Left ventricle myocardium inferior (tissue), 1 donor: Measurements from ENCODE around the gene DHX15. TPM values are rescaled to one million over a fixed set of nuclear protein-coding genes. Genes with fewer than 3 reads are reported as not detected.

Experiments
- DNase-seq: peaks from one replicate; pipeline ENCODE4 v3.0.0-alpha.2; 2020
- H3K27ac ChIP-seq: fragments of 200-600 bp; replicated peaks from 2 replicates; pipeline ENCODE4 v1.8.0; 2021
- H3K27me3 ChIP-seq: fragments of 200-600 bp; 2 replicates; pipeline ENCODE4 v1.8.0; 2021; ENCODE audit warnings: low read depth
- H3K36me3 ChIP-seq: fragments of 200-600 bp; 2 replicates; pipeline ENCODE4 v1.8.0; 2021
- H3K4me1 ChIP-seq: fragments of 200-600 bp; 2 replicates; pipeline ENCODE4 v1.8.0; 2021
- H3K4me3 ChIP-seq: fragments of 200-600 bp; 2 replicates; pipeline ENCODE4 v1.8.0; 2021; ENCODE audit warnings: mild to moderate bottlenecking, moderate library complexity
- H3K9me3 ChIP-seq: fragments of 200-600 bp; replicated peaks from 2 replicates; pipeline ENCODE4 v1.8.0; 2021
- intact Hi-C: fragments of 100-400 bp; cut with micrococcal nuclease; formaldehyde crosslinking; loops from one replicate; pipeline ENCODE4 v1.11.0; 2022
- total RNA-seq: library from RNA; stranded (reverse); fragmentation: NEBNext Ultra II Directional; extraction: Animal tissue kit (Norgen Biotek cat#: 25700); gene quantifications from one replicate; pipeline ENCODE4 v1.2.1, GENCODE V29; 2021
- TF ChIP-seq, protein P1 (sequence below): fragments of 200-600 bp; IDR thresholded peaks from 2 replicates; pipeline ENCODE4 v1.8.0; 2021; ENCODE audit warnings: antibody characterized with exemption, mild to moderate bottlenecking, borderline replicate concordance
- donor health status: DM: no; HTN: yes; CAD: no; lungs with severe emphysema.

DHX15 gene
- total RNA-seq, 1 donor from 2014 or later: 50.7 TPM

DNA sequence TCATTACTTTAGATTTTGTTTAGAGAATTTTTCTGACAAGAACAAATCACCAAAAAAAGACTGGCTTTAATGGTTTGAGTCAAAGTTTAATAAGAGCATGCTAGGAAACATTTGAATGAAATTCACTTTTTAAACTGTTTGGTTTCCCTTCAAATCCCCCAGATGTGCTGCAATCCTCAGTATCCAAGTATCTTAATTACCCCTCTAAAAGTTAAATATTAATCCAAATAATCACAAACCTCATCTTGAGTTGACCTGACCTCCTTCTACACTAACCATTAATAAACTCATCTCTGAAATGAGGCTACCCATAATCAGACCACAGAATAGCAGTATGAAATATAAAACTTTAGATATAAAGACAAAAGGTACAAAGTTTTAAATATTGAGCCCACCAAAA, 10.1 kb downstream of the DHX15 start:
- H3K27ac ChIP-seq: no peak overlapping the region
- TF ChIP-seq, protein P1, sequence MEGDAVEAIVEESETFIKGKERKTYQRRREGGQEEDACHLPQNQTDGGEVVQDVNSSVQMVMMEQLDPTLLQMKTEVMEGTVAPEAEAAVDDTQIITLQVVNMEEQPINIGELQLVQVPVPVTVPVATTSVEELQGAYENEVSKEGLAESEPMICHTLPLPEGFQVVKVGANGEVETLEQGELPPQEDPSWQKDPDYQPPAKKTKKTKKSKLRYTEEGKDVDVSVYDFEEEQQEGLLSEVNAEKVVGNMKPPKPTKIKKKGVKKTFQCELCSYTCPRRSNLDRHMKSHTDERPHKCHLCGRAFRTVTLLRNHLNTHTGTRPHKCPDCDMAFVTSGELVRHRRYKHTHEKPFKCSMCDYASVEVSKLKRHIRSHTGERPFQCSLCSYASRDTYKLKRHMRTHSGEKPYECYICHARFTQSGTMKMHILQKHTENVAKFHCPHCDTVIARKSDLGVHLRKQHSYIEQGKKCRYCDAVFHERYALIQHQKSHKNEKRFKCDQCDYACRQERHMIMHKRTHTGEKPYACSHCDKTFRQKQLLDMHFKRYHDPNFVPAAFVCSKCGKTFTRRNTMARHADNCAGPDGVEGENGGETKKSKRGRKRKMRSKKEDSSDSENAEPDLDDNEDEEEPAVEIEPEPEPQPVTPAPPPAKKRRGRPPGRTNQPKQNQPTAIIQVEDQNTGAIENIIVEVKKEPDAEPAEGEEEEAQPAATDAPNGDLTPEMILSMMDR: no peak
- H3K27me3 ChIP-seq: no peaks in the 10 kb centered on the region
- peaks cover 77% of the 10 kb centered on the region for H3K4me1 ChIP-seq
- H3K9me3 ChIP-seq: no peaks in the 10 kb centered on the region
- H3K36me3 ChIP-seq: peaks cover 39% of the 10 kb centered on the region
- intact Hi-C loops: no loop called here
- no peak for DNase-seq
- no peak overlapping the region for H3K4me3 ChIP-seq

DNA sequence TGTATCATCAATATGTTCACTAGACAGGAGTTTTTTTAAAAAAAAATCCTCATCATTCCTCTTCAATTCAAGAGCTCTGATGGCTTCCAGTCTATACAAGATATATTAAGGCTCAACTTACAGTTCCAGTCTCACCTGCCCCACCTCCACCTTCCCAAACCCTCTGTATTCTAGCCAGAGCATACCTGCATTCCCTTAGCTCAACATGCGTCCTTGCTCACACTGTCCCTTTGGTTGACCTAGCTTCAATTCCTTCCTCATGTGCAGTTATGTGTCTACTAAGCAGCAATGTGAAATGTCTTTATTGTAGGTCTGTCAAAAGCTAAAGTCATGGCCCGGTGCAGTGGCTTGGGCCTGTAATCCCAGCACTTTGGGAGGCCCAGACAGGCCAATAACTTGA, 10.8 kb downstream of the DHX15 start:
- intact Hi-C loops: no loop called here
- Histone ChIP-seq H3K4me1 (peaks cover 77% of the 10 kb centered on the region), H3K4me3 (no peak overlapping the region), H3K27ac (no peak overlapping the region), H3K36me3 (peaks cover 39% of the 10 kb centered on the region), H3K9me3 (no peaks in the 10 kb centered on the region), H3K27me3 (no peaks in the 10 kb centered on the region)
- TF ChIP-seq, protein P1: no peak
- no peak for DNase-seq

DNA sequence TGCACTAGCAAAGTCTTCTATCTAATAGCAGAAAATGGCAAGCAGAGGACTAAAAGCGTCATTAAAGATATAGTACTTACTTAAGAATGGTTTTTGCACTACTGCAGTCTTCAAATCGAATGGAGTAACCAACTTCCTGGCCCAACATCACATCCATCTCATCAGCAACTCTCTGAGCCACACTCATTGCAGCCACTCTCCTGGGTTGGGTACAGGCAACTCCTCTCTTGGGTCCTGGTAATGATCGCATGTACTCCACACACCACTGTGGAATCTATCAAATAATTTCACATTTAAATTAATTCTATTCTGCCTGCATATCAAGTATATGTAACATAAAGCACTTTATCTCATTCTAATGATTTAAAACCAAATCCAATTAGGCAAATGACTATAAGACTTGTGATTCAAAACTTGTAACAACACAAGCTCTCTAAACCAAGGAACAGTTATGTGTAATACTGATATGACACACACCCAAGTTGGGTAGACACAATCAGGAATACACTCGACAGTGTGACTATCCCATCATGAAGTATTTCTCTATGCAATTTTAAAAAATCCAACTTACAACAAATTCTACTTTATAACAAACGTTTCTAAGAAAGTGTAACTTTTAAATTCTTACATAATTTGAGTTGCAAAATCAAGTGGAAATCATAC, 13.6 kb downstream of the DHX15 start:
- DNase-seq: no peak
- H3K36me3 ChIP-seq: peaks cover 46% of the 10 kb centered on the region
- no peaks in the 10 kb centered on the region for H3K9me3 ChIP-seq
- H3K4me3 ChIP-seq: no peak overlapping the region
- no peak overlapping the region for H3K27ac ChIP-seq
- H3K27me3 ChIP-seq: no peaks in the 10 kb centered on the region
- TF ChIP-seq, protein P1: no peak
- peaks cover 72% of the 10 kb centered on the region for H3K4me1 ChIP-seq
- intact Hi-C loops: no loop called here

DNA sequence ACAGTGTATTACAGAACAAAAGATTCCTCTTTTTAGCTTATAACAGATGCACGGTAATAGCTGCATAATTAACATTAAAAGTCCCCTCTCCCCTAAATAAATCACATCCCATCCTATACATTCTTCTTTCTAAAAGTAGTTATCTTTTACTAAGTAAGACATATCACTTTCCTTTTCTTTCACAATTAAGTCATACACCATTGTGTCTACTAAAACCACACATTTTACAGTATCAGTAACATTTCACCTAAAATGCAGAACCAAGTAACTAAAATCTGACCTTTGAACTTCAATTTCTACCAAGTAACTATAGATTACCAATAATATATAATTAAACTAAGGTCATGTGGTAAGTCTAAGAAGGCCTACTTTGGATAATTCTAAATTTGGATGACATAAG, 14.2 kb downstream of the DHX15 start:
- Histone ChIP-seq H3K9me3 (no peaks in the 10 kb centered on the region), H3K4me1 (peaks cover 72% of the 10 kb centered on the region), H3K4me3 (no peak overlapping the region), H3K27me3 (no peaks in the 10 kb centered on the region), H3K27ac (no peak overlapping the region), H3K36me3 (peaks cover 41% of the 10 kb centered on the region)
- intact Hi-C loops: no loop called here
- no peak for DNase-seq
- TF ChIP-seq, protein P1: no peak

DNA sequence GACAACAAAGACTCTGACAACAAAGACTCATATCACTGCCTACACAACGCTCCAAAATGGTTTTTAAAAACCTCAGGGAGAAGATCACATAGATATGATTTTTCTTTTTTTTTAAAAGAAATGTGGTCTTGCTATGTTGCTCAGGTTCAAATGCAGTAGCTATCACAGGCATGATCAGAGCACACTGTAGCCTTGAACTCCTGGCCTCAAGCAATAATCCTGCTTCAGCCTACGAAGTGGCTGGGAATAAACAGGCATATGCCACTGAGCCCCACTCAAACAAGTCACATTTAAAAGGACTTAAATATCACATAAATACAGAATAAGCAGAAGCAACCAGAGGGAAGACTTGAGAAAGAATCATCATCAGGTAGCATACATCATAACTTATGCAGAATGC, 14.7 kb downstream of the DHX15 start:
- intact Hi-C loops: no loop called here
- peaks cover 35% of the 10 kb centered on the region for H3K36me3 ChIP-seq

More for the DNA sequence above, 14.7 kb downstream of the DHX15 start:
- no peaks in the 10 kb centered on the region for H3K9me3 ChIP-seq
- no peak overlapping the region for H3K4me3 ChIP-seq
- no peaks in the 10 kb centered on the region for H3K27me3 ChIP-seq
- peaks cover 77% of the 10 kb centered on the region for H3K4me1 ChIP-seq
- TF ChIP-seq, protein P1: no peak
- H3K27ac ChIP-seq: no peak overlapping the region
- DNase-seq: no peak
